ENCODE results near the gene FAM118B. TPM values are rescaled to one million over a fixed set of nuclear protein-coding genes. Genes with fewer than 3 reads are reported as not detected.

The FAM118B gene
- total and polyA plus RNA-seq, 2 donors from 2014 or later, result 14.0 to 21.5 TPM

DNA sequence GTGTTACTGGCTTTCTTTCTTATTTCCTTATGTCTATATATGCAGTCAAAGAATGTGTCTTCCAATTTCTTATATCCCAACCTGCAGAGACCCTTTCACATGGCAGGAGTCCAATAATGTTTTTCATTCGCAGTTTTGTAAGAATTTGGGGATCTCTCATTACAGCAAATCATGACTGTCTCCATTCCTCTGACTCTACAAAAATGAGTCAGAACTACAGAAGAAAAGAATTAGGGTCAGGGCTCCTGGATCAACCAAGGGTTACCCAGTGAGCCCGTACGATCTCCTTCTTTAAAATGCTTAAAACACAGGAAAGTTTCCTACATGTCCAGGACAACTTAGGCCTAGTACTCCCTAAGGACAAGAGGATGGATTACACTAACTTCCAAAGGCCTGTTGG is 42.3 kb upstream of the FAM118B start:
- FAIRE-seq (no peak), DNase-seq (no peak)
- intact Hi-C loops (cut with DNase I), result no loop called here
- no peaks in the 10 kb centered on the region for H3K27me3 ChIP-seq (ENCODE audit: control insufficient read depth, insufficient read depth, low read length)
- TF ChIP-seq, protein P1, sequence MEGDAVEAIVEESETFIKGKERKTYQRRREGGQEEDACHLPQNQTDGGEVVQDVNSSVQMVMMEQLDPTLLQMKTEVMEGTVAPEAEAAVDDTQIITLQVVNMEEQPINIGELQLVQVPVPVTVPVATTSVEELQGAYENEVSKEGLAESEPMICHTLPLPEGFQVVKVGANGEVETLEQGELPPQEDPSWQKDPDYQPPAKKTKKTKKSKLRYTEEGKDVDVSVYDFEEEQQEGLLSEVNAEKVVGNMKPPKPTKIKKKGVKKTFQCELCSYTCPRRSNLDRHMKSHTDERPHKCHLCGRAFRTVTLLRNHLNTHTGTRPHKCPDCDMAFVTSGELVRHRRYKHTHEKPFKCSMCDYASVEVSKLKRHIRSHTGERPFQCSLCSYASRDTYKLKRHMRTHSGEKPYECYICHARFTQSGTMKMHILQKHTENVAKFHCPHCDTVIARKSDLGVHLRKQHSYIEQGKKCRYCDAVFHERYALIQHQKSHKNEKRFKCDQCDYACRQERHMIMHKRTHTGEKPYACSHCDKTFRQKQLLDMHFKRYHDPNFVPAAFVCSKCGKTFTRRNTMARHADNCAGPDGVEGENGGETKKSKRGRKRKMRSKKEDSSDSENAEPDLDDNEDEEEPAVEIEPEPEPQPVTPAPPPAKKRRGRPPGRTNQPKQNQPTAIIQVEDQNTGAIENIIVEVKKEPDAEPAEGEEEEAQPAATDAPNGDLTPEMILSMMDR (IDR thresholded peaks at IDR 0.05; ENCODE audit: borderline replicate concordance, extremely low read depth, insufficient read depth), result no peak
- H3K4me1 ChIP-seq (ENCODE audit: control insufficient read depth in 2 of 3, insufficient read depth in 2 of 3, low read depth in 1 of 3, low read length in 3 of 3), result peaks cover 0 to 5% (median 0%) of the 10 kb centered on the region in 3 donors
- H3K27ac ChIP-seq (ENCODE audit: low read depth in 2 of 2, low read length in 2 of 2), result no peak overlapping the region
- H3K4me3 ChIP-seq (ENCODE audit: low read length in 3 of 3), result no peak overlapping the region
- no peaks in the 10 kb centered on the region for H3K36me3 ChIP-seq (ENCODE audit: control insufficient read depth in 2 of 3, insufficient read depth in 3 of 3, low read length in 3 of 3)
- H3K9ac ChIP-seq (ENCODE audit: low read length in 3 of 3), result no peak overlapping the region
- H3K9me3 ChIP-seq (ENCODE audit: control insufficient read depth in 2 of 3, insufficient read depth in 1 of 3, low read length in 3 of 3), result no peaks in the 10 kb centered on the region

DNA sequence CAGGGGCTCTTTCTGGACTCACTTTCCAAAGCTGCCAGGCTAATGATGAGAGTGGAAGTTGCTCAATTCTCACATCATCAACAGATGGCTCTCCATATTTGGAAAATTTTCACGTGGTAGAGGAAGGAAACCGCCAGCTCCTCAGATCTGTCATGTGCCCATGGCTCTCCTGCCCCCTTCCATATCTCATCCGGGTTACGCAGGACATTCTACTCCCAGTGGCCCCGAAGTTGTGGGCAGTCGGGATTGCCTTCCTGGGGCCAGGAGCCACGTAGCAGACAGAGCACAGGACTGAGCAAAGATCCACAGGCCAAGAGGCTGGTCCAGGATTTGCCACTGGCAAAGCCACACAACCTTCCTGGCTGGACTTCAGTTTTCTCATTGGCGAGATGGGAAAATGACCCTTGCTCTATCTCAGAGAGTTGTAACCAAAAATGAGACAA is 39.0 kb upstream of the FAM118B start:
- DNase-seq (no peak), FAIRE-seq (no peak)
- H3K27ac ChIP-seq (ENCODE audit: low read depth in 2 of 2, low read length in 2 of 2), result no peak overlapping the region
- H3K4me1 ChIP-seq (ENCODE audit: control insufficient read depth in 2 of 3, insufficient read depth in 2 of 3, low read depth in 1 of 3, low read length in 3 of 3), result no peaks in the 10 kb centered on the region
- H3K9me3 ChIP-seq (ENCODE audit: control insufficient read depth in 2 of 3, insufficient read depth in 1 of 3, low read length in 3 of 3), result no peaks in the 10 kb centered on the region
- no peak overlapping the region for H3K9ac ChIP-seq (ENCODE audit: low read length in 3 of 3)
- intact Hi-C loops (cut with DNase I), result no loop called here
- no peaks in the 10 kb centered on the region for H3K27me3 ChIP-seq (ENCODE audit: control insufficient read depth, insufficient read depth, low read length)
- no peak overlapping the region for H3K4me3 ChIP-seq (ENCODE audit: low read length in 3 of 3)
- no peaks in the 10 kb centered on the region for H3K36me3 ChIP-seq (ENCODE audit: control insufficient read depth in 2 of 3, insufficient read depth in 3 of 3, low read length in 3 of 3)
- TF ChIP-seq, protein P1 (IDR thresholded peaks at IDR 0.05; ENCODE audit: borderline replicate concordance, extremely low read depth, insufficient read depth), result no peak

DNA sequence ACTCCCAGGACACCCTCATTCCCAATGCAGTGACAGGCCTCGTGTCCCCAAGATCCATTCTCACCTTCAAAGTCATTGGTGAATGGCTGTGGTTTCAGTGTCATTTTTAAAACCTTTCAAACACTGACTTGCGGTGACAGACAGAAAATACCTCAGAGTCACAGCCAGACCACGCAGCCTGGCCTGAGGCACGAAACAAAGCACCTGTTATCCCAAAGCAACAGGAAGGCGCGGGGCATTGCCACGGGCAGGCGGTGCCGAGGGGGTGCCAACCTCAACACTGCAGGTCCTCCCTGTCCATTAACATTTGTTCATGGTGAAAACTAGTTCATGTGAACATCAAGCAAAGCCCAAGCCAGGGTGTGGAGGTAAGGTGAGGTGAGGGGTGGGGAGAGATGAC is 38.3 kb upstream of the FAM118B start:
- Histone ChIP-seq H3K27ac (ENCODE audit: low read depth in 2 of 2, low read length in 2 of 2) (no peak overlapping the region), H3K9ac (ENCODE audit: low read length in 3 of 3) (no peak overlapping the region), H3K36me3 (ENCODE audit: control insufficient read depth in 2 of 3, insufficient read depth in 3 of 3, low read length in 3 of 3) (no peaks in the 10 kb centered on the region), H3K4me1 (ENCODE audit: control insufficient read depth in 2 of 3, insufficient read depth in 2 of 3, low read depth in 1 of 3, low read length in 3 of 3) (no peaks in the 10 kb centered on the region), H3K4me3 (ENCODE audit: low read length in 3 of 3) (no peak overlapping the region), H3K27me3 (ENCODE audit: control insufficient read depth, insufficient read depth, low read length) (no peaks in the 10 kb centered on the region), H3K9me3 (ENCODE audit: control insufficient read depth in 2 of 3, insufficient read depth in 1 of 3, low read length in 3 of 3) (no peaks in the 10 kb centered on the region)
- intact Hi-C loops (cut with DNase I), result no loop called here
- no peak for DNase-seq
- FAIRE-seq, result no peak
- TF ChIP-seq, protein P1 (IDR thresholded peaks at IDR 0.05; ENCODE audit: borderline replicate concordance, extremely low read depth, insufficient read depth), result no peak

DNA sequence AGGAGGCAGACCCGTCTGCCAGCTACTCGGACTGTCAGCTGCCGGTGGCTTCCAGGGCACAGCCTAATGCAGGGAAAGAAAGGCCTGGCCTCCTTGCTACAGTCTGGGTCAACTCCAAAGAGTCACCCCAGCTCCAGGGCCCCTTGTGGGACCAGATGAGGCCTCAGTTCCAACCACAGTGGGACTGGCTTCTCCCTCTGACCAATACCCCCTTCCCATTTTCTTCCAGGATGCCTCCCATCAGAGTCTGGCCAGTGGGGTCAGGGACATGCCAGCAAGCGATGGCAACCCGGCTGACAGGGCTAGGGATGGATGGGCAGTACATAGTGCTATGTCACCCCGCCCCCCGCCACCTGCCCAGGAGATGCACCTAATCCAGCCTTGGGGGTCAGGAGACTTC is 36.8 kb upstream of the FAM118B start:
- intact Hi-C loops (cut with DNase I), result no loop called here
- no peak for DNase-seq
- TF ChIP-seq, protein P1 (IDR thresholded peaks at IDR 0.05; ENCODE audit: borderline replicate concordance, extremely low read depth, insufficient read depth), result no peak
- Histone ChIP-seq H3K27ac (ENCODE audit: low read depth in 2 of 2, low read length in 2 of 2) (no peak overlapping the region), H3K27me3 (ENCODE audit: control insufficient read depth, insufficient read depth, low read length) (no peaks in the 10 kb centered on the region), H3K9ac (ENCODE audit: low read length in 3 of 3) (no peak overlapping the region), H3K4me1 (ENCODE audit: control insufficient read depth in 2 of 3, insufficient read depth in 2 of 3, low read depth in 1 of 3, low read length in 3 of 3) (no peaks in the 10 kb centered on the region), H3K36me3 (ENCODE audit: control insufficient read depth in 2 of 3, insufficient read depth in 3 of 3, low read length in 3 of 3) (no peaks in the 10 kb centered on the region), H3K9me3 (ENCODE audit: control insufficient read depth in 2 of 3, insufficient read depth in 1 of 3, low read length in 3 of 3) (no peaks in the 10 kb centered on the region), H3K4me3 (ENCODE audit: low read length in 3 of 3) (no peak overlapping the region)
- FAIRE-seq, result no peak

Measured in kidney (tissue), 14 donors.